ENCODE measurements around the gene ATXN1.

The ATXN1 gene

DNA sequence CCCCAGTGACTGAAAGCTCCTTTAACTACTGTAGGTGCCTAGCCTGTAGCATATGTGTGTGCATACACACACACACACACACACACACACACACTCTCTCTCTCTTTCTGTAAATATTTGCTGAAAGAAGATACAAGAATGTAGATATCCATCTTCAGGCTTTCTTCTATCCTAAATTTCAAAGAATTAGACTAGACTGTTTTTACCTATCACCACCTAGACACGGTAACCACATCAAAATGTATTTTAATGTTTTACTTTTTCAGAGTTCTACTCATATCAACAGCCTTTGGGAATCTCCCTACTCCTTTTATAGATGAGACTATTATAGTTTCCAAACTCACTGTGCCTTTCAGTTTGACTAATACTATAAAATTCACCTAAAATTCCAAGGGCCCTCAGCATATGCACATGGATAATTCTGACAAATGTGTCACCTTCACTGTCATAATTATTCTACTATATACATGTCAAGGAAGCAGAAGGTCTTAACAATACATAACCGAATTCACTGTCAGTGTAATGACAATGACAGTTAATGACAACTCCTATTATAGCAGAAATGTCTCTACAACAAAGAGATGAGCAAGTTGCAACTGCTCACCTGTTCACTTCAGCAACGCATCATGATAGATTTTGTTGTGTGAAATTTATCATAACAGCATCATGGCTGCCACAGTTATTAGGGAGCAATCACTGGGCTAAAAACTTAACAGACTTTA, 286.3 kb downstream of the ATXN1 start:
- peaks cover 16% of the 10 kb centered on the region for H3K4me1 ChIP-seq (ENCODE audit: insufficient read depth, low read length, poor library complexity, severe bottlenecking)

DNA sequence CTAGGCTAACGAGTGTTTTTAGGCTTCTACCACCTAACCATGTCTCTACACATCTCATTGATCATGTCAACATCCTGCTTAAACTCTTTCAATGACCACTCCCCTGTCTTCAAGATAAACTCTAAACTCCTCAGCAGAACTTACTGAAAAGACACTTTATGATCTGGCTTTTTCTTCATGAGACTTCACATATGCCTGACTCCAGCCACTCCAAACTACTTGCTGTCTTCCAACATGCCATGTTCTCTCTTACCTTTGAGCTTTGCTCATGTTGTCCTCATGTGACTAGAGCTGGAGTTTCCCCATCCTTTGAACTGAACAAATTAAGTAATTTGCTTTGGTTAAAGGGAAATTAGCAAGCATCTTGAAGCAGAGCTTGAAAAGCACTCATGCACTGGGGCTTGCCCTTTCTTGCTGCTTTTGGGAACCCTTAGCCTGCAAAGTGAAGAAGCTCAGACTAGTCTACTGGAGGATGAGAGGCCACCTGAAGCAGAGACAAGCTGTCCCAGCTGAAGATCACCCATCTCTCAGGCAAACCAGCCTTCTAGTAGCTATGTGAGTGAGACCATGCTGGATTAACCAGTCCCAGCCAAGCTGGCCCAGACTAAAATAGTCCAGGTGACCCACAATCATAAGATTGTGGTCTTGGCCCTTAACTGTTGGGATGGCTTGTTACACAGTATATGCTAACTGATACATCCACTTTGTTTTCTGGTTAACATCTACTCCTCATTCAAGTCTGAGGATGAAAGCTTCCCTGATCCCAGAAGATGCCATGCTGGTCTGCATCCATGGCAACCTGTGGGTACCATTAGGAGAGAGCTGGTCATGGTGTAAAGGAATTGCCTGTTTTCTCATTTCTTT, 287.1 kb downstream of the ATXN1 start:
- Histone ChIP-seq H3K4me1 (ENCODE audit: insufficient read depth, low read length, poor library complexity, severe bottlenecking) (peaks cover 18% of the 10 kb centered on the region), H3K4me2 (ENCODE audit: low read depth, low read length, poor library complexity, severe bottlenecking) (no peak overlapping the region), H3K79me2 (ENCODE audit: insufficient read depth, low read length) (no peaks in the 10 kb centered on the region), H3K9me3 (ENCODE audit: insufficient read depth, low read depth, low read length) (no peaks in the 10 kb centered on the region), H3F3A (ENCODE audit: low read depth) (no peaks in the 10 kb centered on the region), H3K9ac (ENCODE audit: low read depth, low read length, poor library complexity, severe bottlenecking) (no peak overlapping the region), H3K36me3 (ENCODE audit: insufficient read depth, low read length) (no peaks in the 10 kb centered on the region), H3K9me2 (replicated peaks; ENCODE audit: low read depth, low read length) (no peaks in the 10 kb centered on the region), H3K27me3 (ENCODE audit: insufficient read depth, low read length, poor library complexity, severe bottlenecking) (no peaks in the 10 kb centered on the region), H3K4me3 (ENCODE audit: low read length, poor library complexity, severe bottlenecking) (no peak overlapping the region), H2AFZ (ENCODE audit: low read length) (no peak overlapping the region), H4K20me1 (ENCODE audit: insufficient read depth, low read length, poor library complexity, severe bottlenecking) (no peaks in the 10 kb centered on the region)
- no peak for TF ChIP-seq EZH2phosphoT487 (IDR thresholded peaks at IDR 0.05; ENCODE audit: borderline replicate concordance)

More for the DNA sequence above, 286.3 kb downstream of the ATXN1 start:
- Histone ChIP-seq H3K9me2 (replicated peaks; ENCODE audit: low read depth, low read length) (no peaks in the 10 kb centered on the region), H3K9me3 (ENCODE audit: insufficient read depth, low read depth, low read length) (no peaks in the 10 kb centered on the region), H3K4me2 (ENCODE audit: low read depth, low read length, poor library complexity, severe bottlenecking) (no peak overlapping the region), H3K36me3 (ENCODE audit: insufficient read depth, low read length) (no peaks in the 10 kb centered on the region), H4K20me1 (ENCODE audit: insufficient read depth, low read length, poor library complexity, severe bottlenecking) (no peaks in the 10 kb centered on the region), H3K79me2 (ENCODE audit: insufficient read depth, low read length) (no peaks in the 10 kb centered on the region), H2AFZ (ENCODE audit: low read length) (no peak overlapping the region), H3F3A (ENCODE audit: low read depth) (no peaks in the 10 kb centered on the region), H3K27me3 (ENCODE audit: insufficient read depth, low read length, poor library complexity, severe bottlenecking) (no peaks in the 10 kb centered on the region), H3K4me3 (ENCODE audit: low read length, poor library complexity, severe bottlenecking) (no peak overlapping the region), H3K9ac (ENCODE audit: low read depth, low read length, poor library complexity, severe bottlenecking) (no peak overlapping the region)
- TF ChIP-seq EZH2phosphoT487 (IDR thresholded peaks at IDR 0.05; ENCODE audit: borderline replicate concordance), result no peak
- TF ChIP-seq, protein P1, sequence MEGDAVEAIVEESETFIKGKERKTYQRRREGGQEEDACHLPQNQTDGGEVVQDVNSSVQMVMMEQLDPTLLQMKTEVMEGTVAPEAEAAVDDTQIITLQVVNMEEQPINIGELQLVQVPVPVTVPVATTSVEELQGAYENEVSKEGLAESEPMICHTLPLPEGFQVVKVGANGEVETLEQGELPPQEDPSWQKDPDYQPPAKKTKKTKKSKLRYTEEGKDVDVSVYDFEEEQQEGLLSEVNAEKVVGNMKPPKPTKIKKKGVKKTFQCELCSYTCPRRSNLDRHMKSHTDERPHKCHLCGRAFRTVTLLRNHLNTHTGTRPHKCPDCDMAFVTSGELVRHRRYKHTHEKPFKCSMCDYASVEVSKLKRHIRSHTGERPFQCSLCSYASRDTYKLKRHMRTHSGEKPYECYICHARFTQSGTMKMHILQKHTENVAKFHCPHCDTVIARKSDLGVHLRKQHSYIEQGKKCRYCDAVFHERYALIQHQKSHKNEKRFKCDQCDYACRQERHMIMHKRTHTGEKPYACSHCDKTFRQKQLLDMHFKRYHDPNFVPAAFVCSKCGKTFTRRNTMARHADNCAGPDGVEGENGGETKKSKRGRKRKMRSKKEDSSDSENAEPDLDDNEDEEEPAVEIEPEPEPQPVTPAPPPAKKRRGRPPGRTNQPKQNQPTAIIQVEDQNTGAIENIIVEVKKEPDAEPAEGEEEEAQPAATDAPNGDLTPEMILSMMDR (conservative IDR thresholded peaks at IDR 0.05; ENCODE audit: low read length), result no peak

DNA sequence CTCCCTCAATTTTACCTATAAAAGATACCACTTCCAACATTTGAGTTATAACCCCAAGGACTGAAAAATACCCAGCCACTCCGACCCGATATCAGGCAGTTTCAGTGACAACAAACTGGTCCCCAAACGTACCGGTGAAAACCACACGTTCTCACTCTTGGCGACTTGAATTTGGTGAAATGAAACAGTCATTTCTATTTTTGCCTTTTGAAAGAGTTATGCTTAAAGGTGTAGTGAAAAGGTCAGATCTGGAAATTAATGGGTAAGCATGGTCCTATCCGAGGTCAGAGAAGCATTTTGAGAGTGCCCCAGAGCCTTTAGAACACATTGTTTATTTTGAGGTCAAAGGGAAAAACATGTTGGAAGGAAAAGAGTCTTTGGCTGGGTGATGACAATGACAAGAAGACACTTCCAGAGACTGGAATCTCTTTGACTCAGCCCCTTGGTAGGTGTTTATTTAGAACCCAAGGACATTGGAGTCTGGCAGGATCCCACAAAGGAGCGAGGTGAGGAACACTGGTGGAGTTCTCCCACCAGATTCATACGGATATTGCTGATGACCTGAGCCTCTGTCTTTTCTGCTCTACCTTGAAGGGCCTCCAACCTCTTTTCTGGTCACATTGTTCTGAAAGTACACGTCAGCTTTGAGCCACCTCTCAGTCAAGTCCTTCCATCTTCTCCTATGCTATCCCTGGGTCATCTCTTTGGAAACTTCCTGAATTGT, 287.9 kb downstream of the ATXN1 start:
- Histone ChIP-seq H4K20me1 (ENCODE audit: insufficient read depth, low read length, poor library complexity, severe bottlenecking) (no peaks in the 10 kb centered on the region), H3F3A (ENCODE audit: low read depth) (no peaks in the 10 kb centered on the region), H3K27me3 (ENCODE audit: insufficient read depth, low read length, poor library complexity, severe bottlenecking) (no peaks in the 10 kb centered on the region), H3K4me3 (ENCODE audit: low read length, poor library complexity, severe bottlenecking) (no peak overlapping the region), H3K4me1 (ENCODE audit: insufficient read depth, low read length, poor library complexity, severe bottlenecking) (peaks cover 18% of the 10 kb centered on the region), H2AFZ (ENCODE audit: low read length) (no peak overlapping the region), H3K36me3 (ENCODE audit: insufficient read depth, low read length) (no peaks in the 10 kb centered on the region), H3K4me2 (ENCODE audit: low read depth, low read length, poor library complexity, severe bottlenecking) (no peak overlapping the region), H3K9ac (ENCODE audit: low read depth, low read length, poor library complexity, severe bottlenecking) (no peak overlapping the region), H3K79me2 (ENCODE audit: insufficient read depth, low read length) (no peaks in the 10 kb centered on the region), H3K9me3 (ENCODE audit: insufficient read depth, low read depth, low read length) (no peaks in the 10 kb centered on the region), H3K9me2 (replicated peaks; ENCODE audit: low read depth, low read length) (no peaks in the 10 kb centered on the region)
- TF ChIP-seq EZH2phosphoT487 (IDR thresholded peaks at IDR 0.05; ENCODE audit: borderline replicate concordance), result no peak
- TF ChIP-seq, protein P1 (conservative IDR thresholded peaks at IDR 0.05; ENCODE audit: low read length), result no peak

Measured in Loucy (cell line).